Stimulated activated CD4-positive, alpha-beta T cell treated with anti-CD3 and anti-CD28 coated beads, TNF-alpha, amount 100 ng/mL, for 1 hour (primary cell): ENCODE measurements around the gene LONRF2.

Source experiments
- DNase-seq, 3 donors: peaks; one replicate each; pipeline ENCODE4 v3.0.0-alpha.2; 2020; ENCODE audit warnings: low read depth in 3 of 3, low spot score in 1 of 3

Gene LONRF2

GRCh38 chr2:100237770-100238169, 84.5 kb downstream of the LONRF2 start:
- no peak for DNase-seq

GRCh38 chr2:100237163-100237562, 85.1 kb downstream of the LONRF2 start:
- DNase-seq, result no peak

GRCh38 chr2:100236166-100236565, 86.1 kb downstream of the LONRF2 start:
- DNase-seq, result no peak

- DNase-seq, result no peak
These were observed 86.7 kb downstream of the LONRF2 start for GRCh38 chr2:100235581-100235980.

- no peak for DNase-seq
These were observed 87.2 kb downstream of the LONRF2 start for GRCh38 chr2:100235098-100235497.

- no peak for DNase-seq
These were observed 88.2 kb downstream of the LONRF2 start for GRCh38 chr2:100234141-100234540.

GRCh38 chr2:100233061-100233460, 89.2 kb downstream of the LONRF2 start:
- no peak for DNase-seq

GRCh38 chr2:100230754-100231153, 91.5 kb downstream of the LONRF2 start:
- no peak for DNase-seq

- DNase-seq, result no peak
These were observed 93.3 kb downstream of the LONRF2 start for GRCh38 chr2:100228967-100229366.

- no peak for DNase-seq
These were observed 93.9 kb downstream of the LONRF2 start for GRCh38 chr2:100228415-100228814.

GRCh38 chr2:100224988-100225710, 97.2 kb downstream of the LONRF2 start:
- DNase-seq, result no peak

GRCh38 chr2:100223502-100223901, 98.8 kb downstream of the LONRF2 start:
- DNase-seq, result no peak
